ENCODE data around the gene ATP2C1. TPM values are rescaled to one million over a fixed set of nuclear protein-coding genes. Genes with fewer than 3 reads are reported as not detected.

ATP2C1 gene
- total RNA-seq, 2 donors from 2014 or later = 76.8 to 81.3 TPM

DNA sequence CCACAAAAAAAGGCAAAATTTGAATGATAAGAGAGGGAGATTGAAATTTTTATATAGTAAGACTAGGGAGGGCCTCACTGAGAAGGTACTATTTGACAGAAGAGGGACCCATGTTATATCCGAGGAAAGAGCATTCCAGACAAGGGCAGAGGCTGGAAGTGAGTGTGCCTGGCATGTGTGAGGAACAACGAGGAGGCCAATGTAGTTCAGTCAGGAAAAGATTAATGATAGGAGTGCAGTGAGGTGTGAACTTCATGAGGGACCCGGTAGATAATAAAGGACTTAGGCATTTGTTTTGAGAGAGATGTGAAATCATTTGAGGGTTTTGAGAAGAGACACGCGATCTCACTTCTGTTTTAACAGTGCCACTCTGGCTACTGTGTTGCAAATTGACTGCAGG, 96.4 kb downstream of the ATP2C1 start:
- H3K27me3 Mint-ChIP-seq (ENCODE audit: insufficient read depth) = no peaks in the 10 kb centered on the region
- WGBS, 2 experiments (ENCODE audit: insufficient coverage in 1 of 2, insufficient read length in 1 of 2) = 74% methylated on average over 5 of the region's 5 CpGs
- no peak overlapping the region for H3K9ac ChIP-seq (ENCODE audit: extremely low read depth, low read length, poor library complexity, severe bottlenecking)
- TF ChIP-seq, protein P1, sequence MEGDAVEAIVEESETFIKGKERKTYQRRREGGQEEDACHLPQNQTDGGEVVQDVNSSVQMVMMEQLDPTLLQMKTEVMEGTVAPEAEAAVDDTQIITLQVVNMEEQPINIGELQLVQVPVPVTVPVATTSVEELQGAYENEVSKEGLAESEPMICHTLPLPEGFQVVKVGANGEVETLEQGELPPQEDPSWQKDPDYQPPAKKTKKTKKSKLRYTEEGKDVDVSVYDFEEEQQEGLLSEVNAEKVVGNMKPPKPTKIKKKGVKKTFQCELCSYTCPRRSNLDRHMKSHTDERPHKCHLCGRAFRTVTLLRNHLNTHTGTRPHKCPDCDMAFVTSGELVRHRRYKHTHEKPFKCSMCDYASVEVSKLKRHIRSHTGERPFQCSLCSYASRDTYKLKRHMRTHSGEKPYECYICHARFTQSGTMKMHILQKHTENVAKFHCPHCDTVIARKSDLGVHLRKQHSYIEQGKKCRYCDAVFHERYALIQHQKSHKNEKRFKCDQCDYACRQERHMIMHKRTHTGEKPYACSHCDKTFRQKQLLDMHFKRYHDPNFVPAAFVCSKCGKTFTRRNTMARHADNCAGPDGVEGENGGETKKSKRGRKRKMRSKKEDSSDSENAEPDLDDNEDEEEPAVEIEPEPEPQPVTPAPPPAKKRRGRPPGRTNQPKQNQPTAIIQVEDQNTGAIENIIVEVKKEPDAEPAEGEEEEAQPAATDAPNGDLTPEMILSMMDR (conservative IDR thresholded peaks at IDR 0.05) = no peak
- DNase-seq = no peak
- no peak overlapping the region for H3K4me3 ChIP-seq (ENCODE audit: low read length)
- no peaks in the 10 kb centered on the region for H3K4me1 ChIP-seq (ENCODE audit: control insufficient read depth, insufficient read depth, low read length)
- H3K27me3 ChIP-seq (ENCODE audit: control insufficient read depth, insufficient read depth, low read length, poor library complexity, severe bottlenecking) = no peaks in the 10 kb centered on the region
- no peak overlapping the region for H3K27ac Mint-ChIP-seq
- peaks cover 27% of the 10 kb centered on the region for H3K36me3 ChIP-seq (ENCODE audit: control insufficient read depth, insufficient read depth, low read length)
- H3K9me3 ChIP-seq (ENCODE audit: control insufficient read depth, low read length) = peaks cover 5% of the 10 kb centered on the region
- H3K4me1 Mint-ChIP-seq = peaks cover 4% of the 10 kb centered on the region
- no peak overlapping the region for H3K4me3 Mint-ChIP-seq
- peaks cover 19% of the 10 kb centered on the region for H3K36me3 Mint-ChIP-seq (ENCODE audit: low read depth)
- H3K27ac ChIP-seq (ENCODE audit: low read depth, low read length) = no peak overlapping the region
- H3K9me3 Mint-ChIP-seq = peaks cover 3% of the 10 kb centered on the region

DNA sequence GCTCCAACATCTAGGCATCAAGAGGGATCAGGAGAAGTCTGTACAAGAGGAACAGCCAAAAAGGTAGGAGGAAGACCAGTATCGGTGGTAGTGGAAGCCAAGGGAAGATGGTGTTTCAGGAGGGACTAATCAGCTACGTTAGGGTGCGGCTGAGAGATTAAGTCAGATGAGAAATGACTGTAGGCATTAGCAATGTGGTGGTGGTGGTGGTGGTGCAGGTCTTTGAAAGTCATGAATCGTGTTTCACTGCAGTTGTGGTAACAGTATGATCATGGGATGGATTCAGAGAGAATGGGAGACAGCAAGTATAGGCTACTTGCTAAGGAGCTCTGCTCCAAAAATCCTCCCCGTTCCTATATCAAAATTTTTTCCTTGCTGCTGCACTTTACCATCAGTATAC, 97.2 kb downstream of the ATP2C1 start:
- TF ChIP-seq, protein P1 (conservative IDR thresholded peaks at IDR 0.05) = no peak
- H3K9me3 Mint-ChIP-seq = peaks cover 3% of the 10 kb centered on the region
- no peak overlapping the region for H3K4me3 Mint-ChIP-seq
- H3K36me3 Mint-ChIP-seq (ENCODE audit: low read depth) = peaks cover 23% of the 10 kb centered on the region
- Histone ChIP-seq H3K27me3 (ENCODE audit: control insufficient read depth, insufficient read depth, low read length, poor library complexity, severe bottlenecking) (no peaks in the 10 kb centered on the region), H3K36me3 (ENCODE audit: control insufficient read depth, insufficient read depth, low read length) (peaks cover 31% of the 10 kb centered on the region), H3K9ac (ENCODE audit: extremely low read depth, low read length, poor library complexity, severe bottlenecking) (no peak overlapping the region), H3K4me3 (ENCODE audit: low read length) (no peak overlapping the region), H3K27ac (ENCODE audit: low read depth, low read length) (no peak overlapping the region), H3K9me3 (ENCODE audit: control insufficient read depth, low read length) (peaks cover 5% of the 10 kb centered on the region), H3K4me1 (ENCODE audit: control insufficient read depth, insufficient read depth, low read length) (no peaks in the 10 kb centered on the region)
- H3K27me3 Mint-ChIP-seq (ENCODE audit: insufficient read depth) = no peaks in the 10 kb centered on the region
- peaks cover 4% of the 10 kb centered on the region for H3K4me1 Mint-ChIP-seq
- DNase-seq = no peak
- H3K27ac Mint-ChIP-seq = peak overlapping the region; percentile 29
- WGBS, 2 experiments (ENCODE audit: insufficient coverage in 1 of 2, insufficient read length in 1 of 2) = 95 to 100% methylated on average over 3 to 5 of the region's 5 CpGs

DNA sequence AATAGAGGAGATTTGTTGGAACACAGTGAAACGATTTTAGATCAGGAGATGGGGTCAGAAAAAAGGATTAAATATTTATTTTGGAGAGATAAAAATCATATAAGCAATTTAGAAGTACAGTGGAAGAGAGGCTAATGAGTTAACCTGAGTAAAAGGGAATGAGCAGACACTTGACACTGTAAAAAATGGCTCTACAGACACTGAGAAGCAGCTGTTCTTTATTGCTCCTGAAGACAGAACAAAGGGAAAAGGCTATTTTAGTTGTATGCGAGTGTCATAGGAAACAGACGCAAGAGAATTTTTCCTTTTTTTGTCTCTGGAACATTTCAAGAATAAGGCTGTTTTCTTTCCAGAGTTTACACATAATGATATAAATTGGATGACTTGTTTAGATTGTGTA, 98.5 kb downstream of the ATP2C1 start:
- no peak overlapping the region for H3K9ac ChIP-seq (ENCODE audit: extremely low read depth, low read length, poor library complexity, severe bottlenecking)
- H3K4me1 ChIP-seq (ENCODE audit: control insufficient read depth, insufficient read depth, low read length) = no peaks in the 10 kb centered on the region
- H3K27ac Mint-ChIP-seq = no peak overlapping the region
- H3K4me3 Mint-ChIP-seq = no peak overlapping the region
- peaks cover 4% of the 10 kb centered on the region for H3K4me1 Mint-ChIP-seq
- no peak overlapping the region for H3K4me3 ChIP-seq (ENCODE audit: low read length)
- H3K36me3 ChIP-seq (ENCODE audit: control insufficient read depth, insufficient read depth, low read length) = peaks cover 43% of the 10 kb centered on the region
- H3K27me3 Mint-ChIP-seq (ENCODE audit: insufficient read depth) = no peaks in the 10 kb centered on the region
- WGBS, 2 experiments (ENCODE audit: insufficient coverage in 1 of 2, insufficient read length in 1 of 2) = 92 to 97% methylated on average over 2 to 3 of the region's 3 CpGs
- DNase-seq = no peak
- TF ChIP-seq, protein P1 (conservative IDR thresholded peaks at IDR 0.05) = peak; percentile 0
- H3K9me3 Mint-ChIP-seq = peaks cover 3% of the 10 kb centered on the region
- no peak overlapping the region for H3K27ac ChIP-seq (ENCODE audit: low read depth, low read length)
- no peaks in the 10 kb centered on the region for H3K27me3 ChIP-seq (ENCODE audit: control insufficient read depth, insufficient read depth, low read length, poor library complexity, severe bottlenecking)
- peaks cover 5% of the 10 kb centered on the region for H3K9me3 ChIP-seq (ENCODE audit: control insufficient read depth, low read length)
- H3K36me3 Mint-ChIP-seq (ENCODE audit: low read depth) = peaks cover 30% of the 10 kb centered on the region

All from endodermal cell (in vitro differentiated cells).